Retina (tissue), 1 donor: Measurements from ENCODE around the gene NFATC1.
"Not testable (repeated sequence)": the region's sequence is repeated elsewhere in the genome, so short reads cannot be mapped to it uniquely, and the experiment has no call there.

Source experiments
- DNase-seq: peaks from one replicate; pipeline ENCODE4 v3.0.0-alpha.2; 2016

NFATC1 gene

DNA sequence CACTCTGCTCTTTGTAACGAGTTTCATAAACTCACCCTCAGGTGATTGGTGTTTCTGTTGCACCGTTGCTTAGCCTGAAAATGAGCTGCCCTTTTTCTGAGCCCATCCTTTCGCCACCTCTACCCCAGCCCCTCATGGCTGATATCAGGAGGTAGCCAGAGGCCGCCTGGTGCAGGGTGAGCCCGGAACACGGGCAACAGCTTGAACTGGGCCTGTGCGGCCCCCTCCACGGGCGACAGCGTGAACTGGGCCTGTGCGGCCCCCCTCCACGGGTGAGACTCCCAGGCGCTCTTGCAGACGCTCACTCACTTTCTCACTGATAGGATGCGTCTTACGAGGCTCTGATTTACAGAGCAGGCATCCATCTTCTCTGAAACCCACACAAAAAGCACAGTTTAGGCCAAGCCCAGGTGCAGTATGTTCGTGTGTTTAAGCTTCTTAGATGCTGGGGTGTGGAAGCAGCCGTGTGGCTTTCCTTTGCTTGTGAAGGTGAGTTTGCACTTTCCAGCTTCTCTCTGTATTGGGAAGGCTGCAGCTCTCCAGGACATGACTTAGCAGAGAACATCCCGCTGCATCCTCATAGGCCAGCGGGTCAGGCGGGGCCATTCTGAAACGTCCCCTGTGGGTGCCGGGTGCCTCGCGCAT is 83.5 kb downstream of the NFATC1 start:
- no peak for DNase-seq

DNA sequence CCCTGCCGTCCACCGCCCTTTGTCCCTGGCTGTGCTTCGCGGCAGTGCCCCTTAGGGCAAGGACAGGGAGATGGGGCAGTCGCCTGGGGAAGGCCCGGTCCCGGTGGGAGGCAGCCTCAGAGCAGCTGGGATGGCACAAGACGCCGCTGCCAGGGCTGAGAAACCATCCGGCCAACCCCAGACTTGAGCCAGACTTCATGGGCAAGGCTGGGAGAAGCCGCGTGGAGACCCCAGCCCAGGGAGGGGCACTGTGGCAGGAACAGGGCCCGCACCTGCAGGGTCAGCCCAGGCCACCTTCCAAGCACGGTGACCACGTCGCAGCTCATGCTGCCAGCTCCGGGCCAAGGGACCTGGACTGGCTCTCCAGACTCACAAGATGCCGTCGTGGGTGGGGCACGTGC is 84.0 kb downstream of the NFATC1 start:
- DNase-seq = no peak

DNA sequence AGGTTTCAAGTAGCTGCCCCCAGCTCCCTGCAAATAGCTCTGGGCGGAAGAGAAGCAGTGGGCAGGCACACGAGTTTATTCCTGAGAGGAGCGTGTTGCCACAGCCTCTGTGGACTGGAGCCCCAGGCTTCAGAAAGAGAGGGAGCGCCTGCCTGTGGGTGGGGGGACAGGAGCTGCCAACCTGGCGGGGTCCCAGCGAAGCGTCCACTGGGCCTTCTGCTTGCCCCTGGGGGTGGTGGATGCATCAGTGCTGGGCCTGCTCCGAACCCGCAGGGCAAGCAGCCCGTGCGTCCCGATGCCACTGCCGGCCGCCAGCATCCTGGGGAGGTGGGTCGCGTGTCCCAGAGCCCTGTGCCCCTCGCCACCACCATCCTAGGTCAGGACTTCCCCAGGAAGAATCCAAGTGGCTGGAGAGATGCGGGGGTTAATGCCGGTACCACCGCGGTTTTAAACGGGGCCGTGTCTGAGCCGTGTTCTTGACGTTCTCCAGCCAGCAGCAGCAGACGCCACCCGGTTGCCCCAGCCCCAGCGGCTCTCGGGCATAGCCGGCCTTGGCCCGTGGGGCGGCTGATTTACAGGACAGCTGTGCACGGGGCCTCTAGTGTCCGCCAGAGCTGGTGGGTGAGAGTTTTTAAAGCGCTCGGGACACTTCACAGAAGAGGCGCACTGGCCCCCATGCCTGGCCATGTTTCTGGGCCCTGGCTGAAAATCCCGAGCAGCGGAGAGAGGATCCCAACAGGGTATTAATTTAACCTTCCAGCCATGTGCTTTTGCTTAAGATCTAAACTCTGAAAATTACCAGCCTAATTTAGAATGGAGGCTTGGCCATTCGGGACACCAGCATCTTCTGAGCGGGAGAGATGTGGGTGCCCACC is 84.7 kb downstream of the NFATC1 start:
- no peak for DNase-seq

DNA sequence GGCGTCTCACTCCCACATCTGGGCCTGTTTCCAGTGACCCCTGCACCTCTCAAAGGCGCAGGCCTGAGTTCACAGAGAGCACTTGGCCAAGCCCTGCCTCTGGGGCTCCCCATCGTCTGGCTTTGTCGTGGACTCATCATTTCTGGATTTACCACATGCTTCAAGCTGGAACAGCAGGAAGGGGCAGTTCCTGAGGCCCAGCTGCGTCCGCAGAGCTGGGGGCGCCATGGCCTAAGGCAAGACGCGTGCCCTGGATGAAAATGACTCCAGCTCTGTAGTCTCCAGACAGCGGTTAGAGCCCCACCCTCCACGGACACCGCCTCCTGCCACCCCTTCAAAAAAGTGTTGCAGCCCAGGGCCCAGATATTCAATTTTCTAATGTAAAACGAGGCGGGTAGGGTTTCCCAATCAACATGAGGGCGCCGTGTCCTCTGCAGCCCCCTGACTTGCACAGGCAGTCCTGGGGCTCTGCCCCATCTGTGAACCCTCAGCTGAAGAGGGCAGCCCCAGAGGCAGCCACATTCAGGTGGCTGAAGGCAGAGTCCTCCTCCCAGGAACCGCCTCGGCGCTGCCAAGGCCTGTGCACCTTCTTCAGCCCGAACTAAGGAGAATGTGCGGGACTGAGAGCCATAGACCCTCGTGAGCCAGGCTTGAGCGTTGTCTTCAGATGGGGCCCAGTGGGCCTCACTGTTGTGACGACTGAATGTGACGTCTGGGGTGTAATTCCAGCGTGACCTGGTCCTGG is 85.5 kb downstream of the NFATC1 start:
- no peak for DNase-seq

DNA sequence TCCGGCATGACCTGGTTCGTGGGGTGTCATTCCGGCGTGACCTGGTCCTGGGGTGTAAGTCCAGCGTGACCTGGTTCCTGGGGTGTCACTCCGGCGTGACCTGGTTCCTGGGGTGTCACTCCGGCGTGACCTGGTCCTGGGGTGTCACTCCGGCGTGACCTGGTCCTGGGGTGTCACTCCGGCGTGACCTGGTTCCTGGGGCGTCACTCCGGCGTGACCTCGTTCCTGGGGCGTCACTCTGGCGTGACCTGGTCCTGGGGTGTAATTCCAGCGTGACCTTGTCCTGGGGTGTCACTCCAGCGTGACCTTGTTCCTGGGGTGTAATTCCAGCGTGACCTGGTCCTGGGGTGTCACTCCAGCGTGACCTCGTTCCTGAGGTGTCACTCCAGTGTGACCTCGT is 87.7 kb downstream of the NFATC1 start:
- not testable (repeated sequence) for DNase-seq

DNA sequence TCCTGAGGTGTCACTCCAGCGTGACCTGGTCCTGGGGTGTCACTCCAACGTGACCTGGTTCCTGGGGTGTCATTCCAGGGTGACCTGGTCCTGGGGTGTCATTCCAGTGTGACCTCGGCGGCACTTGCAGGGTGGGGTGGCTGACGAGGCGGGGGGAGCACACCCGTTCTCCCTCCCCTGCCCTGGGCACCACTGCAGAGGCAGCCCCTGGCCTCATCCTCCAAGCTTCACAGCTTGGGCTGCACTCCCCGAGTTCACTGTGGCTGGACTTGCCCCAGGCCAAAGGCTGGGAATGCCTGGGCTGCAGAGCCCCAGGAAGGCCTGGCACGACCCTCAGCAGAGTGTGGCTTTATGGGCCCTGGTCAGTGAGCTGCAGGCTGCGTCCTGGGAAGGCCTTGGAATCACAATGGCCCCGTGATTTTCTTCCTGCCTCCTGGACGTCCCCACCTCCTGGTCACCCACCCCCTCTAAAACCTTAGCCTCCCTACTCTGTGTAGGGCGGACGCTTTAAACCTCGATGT is 88.3 kb downstream of the NFATC1 start:
- DNase-seq = no peak

DNA sequence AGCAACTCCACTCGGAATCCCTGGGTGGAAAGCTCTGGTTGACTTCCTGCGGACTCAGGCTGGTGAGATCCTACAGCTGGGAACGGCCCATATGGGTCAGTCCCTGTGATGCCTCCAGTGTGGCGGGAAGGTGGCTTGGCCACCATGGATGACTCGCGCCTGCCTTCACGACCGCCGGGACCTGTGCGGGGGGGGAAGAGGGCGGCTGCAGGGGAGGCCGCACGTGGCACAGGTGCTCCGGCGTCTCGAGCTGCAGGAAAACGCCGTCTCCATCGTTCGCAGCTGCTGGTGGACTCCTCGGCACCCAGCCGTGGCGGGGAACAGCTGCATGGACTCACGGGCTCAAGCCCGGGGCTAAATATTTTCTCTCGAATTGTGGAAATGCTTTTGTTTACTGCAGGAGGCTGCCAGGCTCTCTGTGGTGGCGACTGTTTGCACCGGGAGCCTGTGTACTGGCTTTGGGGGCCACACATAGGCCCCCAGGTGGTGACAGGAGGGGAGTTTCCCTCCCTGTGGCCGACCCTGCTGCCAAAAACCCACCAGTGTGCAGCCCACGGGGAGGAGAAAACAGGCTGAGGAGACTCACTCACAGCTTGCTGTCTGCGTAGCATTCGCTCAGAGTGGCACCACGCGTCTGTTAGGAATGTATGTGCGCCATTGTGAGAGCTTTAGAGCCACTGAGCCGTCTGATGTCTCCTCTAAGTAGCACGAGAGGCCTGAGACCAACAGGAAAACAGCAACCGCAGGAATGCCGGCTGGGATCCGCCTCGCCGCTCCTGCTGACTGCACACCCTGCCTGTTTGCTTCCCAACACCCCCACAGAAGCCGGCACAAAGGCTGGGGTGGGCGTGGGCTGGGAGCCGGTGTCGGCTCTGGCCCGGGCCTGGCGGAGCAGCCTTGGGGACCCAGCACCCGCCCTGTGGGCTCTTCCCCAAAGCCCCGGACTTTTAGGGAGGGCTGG is 89.2 kb downstream of the NFATC1 start:
- DNase-seq = peak; percentile 51

DNA sequence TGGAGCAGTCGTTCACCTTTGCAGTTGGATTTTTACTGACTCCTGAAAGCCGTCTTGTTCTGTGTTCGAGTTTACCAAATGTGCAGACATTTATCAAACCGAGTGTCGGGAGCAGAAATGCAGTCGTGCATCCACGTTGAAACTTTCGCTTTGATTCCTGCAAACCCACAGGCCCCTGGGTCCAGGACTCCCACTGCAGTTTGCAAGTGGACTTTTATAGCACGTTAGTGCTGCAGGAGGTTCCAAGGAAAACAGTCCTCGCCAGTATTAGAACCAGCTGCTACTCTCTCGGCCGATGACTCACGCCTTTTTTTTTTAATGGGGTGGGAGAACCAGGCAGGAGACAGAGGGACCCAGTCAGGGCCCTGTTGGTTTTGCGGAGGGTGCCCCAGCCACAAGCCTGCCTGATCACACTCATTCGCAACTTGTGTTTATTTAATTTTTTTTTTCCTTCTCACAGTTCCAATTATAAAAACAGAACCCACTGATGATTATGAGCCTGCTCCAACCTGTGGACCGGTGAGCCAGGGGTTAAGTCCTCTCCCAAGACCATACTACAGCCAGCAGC is 90.1 kb downstream of the NFATC1 start:
- DNase-seq = no peak

DNA sequence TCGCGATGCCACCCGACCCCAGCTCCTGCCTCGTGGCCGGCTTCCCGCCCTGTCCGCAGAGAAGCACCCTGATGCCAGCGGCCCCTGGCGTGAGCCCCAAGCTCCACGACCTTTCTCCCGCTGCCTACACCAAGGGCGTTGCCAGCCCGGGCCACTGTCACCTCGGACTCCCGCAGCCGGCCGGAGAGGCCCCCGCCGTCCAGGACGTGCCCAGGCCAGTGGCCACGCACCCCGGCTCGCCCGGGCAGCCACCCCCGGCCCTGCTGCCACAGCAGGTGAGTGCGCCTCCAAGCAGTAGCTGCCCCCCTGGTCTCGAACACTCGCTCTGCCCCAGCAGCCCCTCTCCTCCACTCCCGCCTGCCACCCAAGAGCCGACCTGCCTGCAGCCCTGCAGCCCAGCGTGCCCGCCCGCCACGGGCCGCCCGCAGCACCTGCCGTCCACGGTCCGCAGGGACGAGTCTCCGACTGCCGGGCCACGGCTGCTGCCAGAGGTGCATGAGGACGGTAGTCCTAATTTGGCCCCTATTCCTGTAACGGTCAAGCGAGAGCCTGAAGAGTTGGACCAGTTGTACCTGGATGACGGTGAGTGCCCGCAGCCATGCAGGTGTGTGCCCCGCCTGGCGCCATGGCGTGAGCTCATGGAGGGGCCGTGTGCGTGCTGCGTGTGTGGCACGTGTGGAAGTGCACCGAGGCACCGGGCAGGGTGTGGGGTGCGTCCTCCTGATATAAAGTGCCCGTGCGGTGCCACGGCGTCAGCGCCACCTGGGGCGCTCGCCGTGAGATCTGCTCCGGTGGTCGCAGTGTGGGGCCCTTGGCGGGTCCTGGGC is 90.8 kb downstream of the NFATC1 start:
- no peak for DNase-seq

DNA sequence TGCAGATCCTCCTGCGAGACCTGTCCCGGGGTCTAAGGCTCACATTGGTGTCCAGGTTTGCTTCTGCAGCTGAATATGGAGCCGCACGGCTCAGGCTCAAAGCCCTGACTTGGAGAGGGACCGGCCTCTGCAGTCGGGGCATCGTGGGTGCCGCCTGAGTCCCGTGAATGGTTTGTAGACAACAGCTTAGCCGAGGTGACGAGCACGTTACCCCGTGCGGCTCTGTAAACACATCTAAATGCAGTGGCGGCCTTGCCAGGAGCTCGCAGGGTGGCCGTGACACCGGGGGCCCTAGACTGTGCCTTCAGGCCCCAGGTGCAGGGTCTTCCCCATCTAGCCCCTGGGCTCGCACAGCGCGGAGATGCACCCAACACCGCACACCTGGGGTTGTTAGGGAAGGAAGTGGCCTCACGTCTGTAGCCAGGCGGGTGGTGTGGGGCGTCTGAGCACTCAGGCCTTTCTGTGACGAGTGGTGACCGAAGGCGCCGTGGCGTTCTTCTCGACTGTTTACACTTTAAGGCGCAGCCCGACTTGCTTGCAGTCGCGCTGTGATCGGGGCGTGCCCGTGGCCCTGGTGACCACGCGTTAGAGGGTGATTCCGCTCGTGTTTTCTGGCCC is 91.6 kb downstream of the NFATC1 start:
- DNase-seq = no peak

DNA sequence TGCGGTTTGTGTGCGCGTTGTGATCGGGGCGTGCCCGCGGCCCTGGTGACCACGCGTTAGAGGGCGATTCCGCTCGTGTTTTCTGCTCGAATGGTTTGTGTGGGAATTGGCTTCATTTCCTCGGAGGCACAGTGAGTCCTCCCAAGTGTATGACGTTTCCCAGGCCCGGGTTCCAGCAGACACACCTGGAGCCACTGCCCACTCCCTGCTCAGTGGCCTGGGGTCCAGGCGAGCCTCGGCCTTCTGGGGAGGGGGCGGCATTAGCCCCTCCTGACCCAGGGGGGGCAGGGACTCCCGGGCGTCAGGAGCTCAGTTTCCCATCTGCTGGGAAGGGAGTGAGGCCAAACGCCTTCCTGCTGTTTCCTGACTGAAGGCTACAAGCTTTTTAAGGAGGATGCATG is 92.1 kb downstream of the NFATC1 start:
- DNase-seq = no peak

DNA sequence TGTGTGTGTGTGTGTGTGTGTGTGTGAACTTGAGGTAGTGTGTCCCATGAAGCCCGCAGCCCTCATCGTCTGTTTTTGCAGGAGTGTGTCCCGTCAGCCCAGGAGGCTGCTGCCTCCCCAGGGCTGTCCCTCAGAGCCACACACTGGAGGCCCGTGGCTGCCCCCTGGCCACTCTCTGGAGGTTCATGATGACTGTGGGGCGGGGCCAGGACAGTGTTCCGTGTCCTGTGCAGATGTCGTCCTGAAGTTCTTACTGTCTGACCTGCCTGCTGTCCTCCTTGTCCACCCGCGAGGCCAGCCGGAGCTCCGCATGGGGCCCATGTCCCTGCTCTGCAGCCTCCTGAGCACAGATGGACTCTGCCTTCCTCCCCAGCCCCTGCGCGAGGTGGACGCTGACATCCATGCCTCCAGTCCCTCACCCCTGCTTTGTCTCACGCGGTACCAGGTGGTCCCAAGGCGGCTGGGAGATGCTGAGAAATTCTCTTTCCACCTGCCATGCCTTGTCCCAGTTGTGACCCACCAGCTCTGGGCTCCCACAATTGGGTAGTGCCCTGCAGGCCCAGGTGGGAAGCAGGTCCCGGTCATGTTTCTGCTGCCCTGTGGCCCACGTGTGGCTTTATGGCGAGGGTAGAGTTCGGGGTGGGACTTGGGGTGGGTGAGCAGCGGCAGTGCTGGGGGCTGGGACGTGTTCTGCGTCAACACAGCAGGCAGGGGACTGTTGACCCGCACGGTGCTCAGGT is 92.8 kb downstream of the NFATC1 start:
- DNase-seq = no peak

DNA sequence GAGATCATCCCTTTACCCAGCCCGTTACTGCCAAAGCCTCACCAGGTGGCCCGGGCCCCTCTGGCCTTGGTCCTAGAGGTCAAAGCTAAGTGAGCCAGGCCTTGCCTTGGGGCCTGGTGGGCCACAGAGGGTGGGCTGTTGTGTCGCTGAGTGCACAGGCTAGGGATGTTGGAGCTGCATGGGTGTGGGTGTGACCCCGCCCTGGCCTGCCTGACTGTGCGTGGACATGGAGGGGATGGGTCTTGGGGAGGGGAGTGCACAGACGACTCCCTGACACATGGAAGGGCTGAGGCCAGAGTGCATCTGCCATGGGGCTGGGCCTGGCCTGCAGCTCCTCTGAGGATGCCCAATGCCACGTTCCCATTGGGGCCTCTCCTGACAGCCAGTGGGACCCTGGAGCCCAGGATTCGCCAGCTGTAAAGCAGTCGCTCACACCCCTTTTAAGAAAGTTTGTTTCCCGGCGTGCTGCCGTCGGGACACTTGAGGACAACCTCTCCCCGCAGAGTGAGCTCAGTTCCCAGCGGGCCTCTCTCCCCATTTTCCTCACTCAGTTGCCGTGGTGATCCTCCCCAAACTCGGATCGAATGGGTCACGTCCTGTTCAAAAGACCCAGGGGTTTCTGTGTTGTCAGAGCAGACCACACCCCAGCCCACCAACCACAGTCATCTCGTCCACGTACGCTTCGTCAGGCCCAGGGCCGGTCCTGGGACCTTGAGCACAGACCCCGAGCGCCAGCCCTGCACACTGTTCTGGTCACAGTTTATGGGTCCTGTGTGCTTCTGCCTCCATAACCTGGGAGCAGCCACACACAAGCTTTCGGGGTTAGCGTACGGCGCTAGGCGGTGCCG is 93.5 kb downstream of the NFATC1 start:
- no peak for DNase-seq

DNA sequence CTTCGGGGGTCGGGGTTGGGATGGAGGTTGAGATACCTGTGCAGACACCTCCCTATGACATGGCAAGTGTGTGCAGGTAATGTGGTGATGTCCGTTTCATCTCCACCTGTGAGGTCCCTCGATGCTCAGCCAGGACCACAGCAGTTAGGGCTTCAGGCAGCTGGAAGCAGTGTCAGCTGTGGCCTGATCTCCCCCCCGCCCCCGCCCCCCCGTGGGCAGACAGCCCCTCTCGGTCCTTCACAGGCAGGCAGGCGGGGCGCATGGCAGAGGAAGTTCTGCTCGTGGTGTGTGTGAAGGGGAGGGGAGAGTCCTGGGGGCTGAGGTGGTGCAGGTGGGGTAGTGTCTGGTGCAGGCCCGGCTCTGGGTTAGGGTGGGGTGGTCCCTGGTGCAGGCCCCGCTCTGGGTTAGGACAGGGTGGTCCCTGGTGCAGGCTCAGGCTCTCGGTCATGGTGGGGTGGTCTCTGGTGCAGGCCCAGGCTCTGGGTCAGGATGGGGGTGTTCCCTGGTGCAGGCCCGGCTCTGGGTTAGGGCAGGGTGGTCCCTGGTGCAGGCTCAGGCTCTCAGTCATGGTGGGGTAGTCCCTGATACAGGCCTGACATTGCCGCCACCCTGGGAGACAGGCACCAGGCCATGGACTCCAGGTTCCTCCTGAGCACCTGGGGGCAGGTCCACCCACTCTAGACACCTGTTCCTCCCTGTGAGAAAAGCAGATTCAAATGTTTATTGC is 94.3 kb downstream of the NFATC1 start:
- DNase-seq = no peak

DNA sequence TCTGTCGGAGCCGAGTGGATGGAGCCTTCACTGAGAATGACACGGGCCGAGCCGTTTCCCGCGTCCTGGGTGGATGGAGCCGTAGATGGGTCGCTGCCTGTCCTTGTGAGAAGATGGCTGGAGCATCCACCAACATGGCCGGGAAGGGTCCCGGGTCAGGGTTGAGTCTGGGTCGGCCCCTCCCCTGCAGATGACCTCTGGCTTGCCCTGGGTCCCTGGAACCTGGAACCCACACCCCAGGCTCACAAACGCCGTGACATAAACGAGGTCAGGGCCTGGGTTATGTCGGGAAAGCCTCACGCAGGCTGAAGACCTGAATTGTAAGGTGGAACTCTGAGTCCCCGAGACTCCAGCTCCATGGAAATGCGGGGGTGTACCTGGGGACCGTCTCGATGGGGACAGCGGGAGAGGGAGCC is 94.9 kb downstream of the NFATC1 start:
- no peak for DNase-seq

DNA sequence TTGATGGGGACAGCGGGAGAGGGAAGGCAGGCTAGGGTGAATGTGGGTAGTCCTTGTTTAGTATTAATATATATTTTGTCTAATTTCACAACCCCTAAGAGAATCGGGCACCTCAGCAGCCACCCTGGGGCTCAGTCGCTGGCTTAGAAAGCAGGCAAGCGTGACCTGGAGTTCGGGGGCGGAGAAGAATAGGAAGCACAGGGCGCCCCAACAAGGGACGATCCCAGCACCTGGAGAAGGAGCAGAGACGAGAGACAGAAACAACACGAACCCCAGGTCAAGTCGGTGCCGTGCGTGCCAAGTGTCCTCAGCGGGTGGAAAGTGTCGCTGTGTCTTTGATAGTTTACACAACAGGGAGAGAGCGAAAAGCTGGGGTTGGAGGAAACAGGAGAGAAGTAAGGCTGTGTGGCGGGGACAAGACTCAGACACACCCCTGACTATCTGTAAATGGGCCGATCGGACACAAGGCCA is 95.4 kb downstream of the NFATC1 start:
- no peak for DNase-seq

DNA sequence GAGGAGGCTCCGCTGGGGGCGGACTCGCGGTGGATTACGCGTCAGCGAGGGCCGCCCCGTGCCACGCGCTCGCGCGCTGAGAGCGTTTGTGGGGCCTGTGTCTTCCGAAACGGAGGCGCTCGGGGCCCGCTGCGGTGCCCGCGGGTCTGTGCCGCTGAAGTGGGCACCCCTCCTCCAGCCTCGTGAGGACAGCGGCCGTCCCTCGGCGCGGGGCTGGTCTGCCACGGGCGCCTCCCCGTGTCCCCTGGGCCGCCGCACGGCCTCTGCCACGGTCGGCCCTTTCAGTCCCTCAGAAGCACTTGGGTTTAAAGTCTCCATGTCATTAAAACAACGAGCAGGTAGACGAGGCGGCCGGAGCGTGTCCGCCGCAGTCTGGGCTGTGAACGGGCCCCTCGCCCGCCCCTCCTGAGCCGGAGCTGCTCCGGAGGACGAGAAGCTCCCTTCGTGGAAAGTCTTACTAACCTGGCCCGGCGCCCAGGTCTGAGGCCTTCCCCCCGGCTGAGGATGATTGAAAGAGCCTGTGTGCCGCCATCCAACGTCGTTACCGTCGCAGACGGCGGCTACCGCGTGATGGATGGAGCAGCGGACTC is 97.6 kb downstream of the NFATC1 start:
- DNase-seq = no peak

DNA sequence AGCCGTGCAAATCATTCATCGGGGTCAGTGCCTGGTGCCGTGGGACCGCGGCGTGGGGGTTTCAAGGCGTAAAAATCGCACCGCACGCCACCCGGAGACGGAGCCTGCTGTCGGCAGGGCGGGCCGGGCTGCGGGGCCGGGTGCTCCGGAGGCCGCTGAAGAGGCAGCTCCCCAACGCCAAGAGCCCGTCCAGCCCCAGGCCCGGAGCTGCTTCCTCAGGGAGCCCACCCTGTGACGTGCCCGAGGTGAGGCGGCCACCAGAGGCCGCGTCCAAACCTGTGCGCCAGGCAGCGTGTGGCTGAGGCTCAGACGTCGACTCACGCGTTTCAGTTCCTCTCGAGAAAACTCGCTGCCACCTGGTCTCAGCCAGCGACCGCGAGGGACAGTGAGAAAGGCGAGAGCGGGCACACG is 98.1 kb downstream of the NFATC1 start:
- no peak for DNase-seq
